Suprapubic skin (tissue), 3 donors: ENCODE data around the gene ANKRD17.

Experiments
- CTCF ChIP-seq, 2 donors: fragments of 200-600 bp in 1 of 2; fragments of 450-650 bp in 1 of 2; sonication (generic) in 1 of 2; IDR thresholded peaks; one replicate each; pipeline ENCODE4 v1.5.1; 2016 to 2019; ENCODE audit warnings: antibody characterized with exemption in 2 of 2, mild to moderate bottlenecking in 1 of 2, moderate library complexity in 1 of 2
- POLR2AphosphoS5 ChIP-seq, 3 donors: sonication (generic); formaldehyde crosslinking; IDR thresholded peaks; one replicate each; pipeline ENCODE4 v1.6.1; 2017; ENCODE audit warnings: antibody characterized with exemption in 3 of 3

- TF ChIP-seq CTCF (IDR thresholded peaks at IDR 0.05) (no peak), POLR2AphosphoS5 (IDR thresholded peaks at IDR 0.05) (no peak)
These were observed 14.2 kb upstream of the ANKRD17 start for GRCh38 chr4:73272816-73273215.
